Prostate gland (tissue), 2 donors: ENCODE results near the gene RTKN. TPM values are rescaled to one million over a fixed set of nuclear protein-coding genes. Genes with fewer than 3 reads are reported as not detected.

Experiments
- DNase-seq: peaks from one replicate; pipeline ENCODE4 v3.0.0-alpha.2; 2019; ENCODE audit warnings: low spot score
- H3K27ac ChIP-seq, 2 donors: fragments of 200-600 bp; sonication (generic); 2 replicates each; pipeline ENCODE4 v1.5.1; 2017 to 2019
- H3K27me3 ChIP-seq: fragments of 200-600 bp; sonication (generic); replicated peaks from 2 replicates; pipeline ENCODE4 v1.5.1; 2019; ENCODE audit not compliant: insufficient read depth
- H3K36me3 ChIP-seq, 2 donors: fragments of 200-600 bp; sonication (generic); 1 replicate in 1 of 2; 2 replicates in 1 of 2; pipeline versions ENCODE4 v1.5.1 to v1.8.1; 2017 to 2019
- H3K4me1 ChIP-seq: fragments of 200-600 bp; sonication (generic); replicated peaks from 2 replicates; pipeline ENCODE4 v1.5.1; 2019
- H3K4me3 ChIP-seq, 2 donors: fragments of 200-600 bp; sonication (generic); 2 replicates each; pipeline ENCODE4 v1.5.1; 2017 to 2019
- H3K9me3 ChIP-seq: fragments of 200-600 bp; sonication (generic); 2 replicates; pipeline ENCODE4 v1.5.1; 2017
- CTCF ChIP-seq, 4 experiments: fragments of 200-600 bp in 2 of 4; fragments of 450-650 bp in 2 of 4; sonication (generic) in 2 of 4; IDR thresholded peaks; 1 replicate in 3 of 4; 2 replicates in 1 of 4; pipeline ENCODE4 v1.5.1; 2016 to 2019; ENCODE audit warnings: antibody characterized with exemption in 4 of 4, mild to moderate bottlenecking in 2 of 4, moderate library complexity in 2 of 4
- POLR2A ChIP-seq: fragments of 450-650 bp; IDR thresholded peaks from one replicate; pipeline ENCODE4 v1.6.1; 2016; ENCODE audit warnings: antibody characterized with exemption, mild to moderate bottlenecking
- POLR2AphosphoS5 ChIP-seq: sonication (generic); formaldehyde crosslinking; IDR thresholded peaks from one replicate; pipeline ENCODE4 v1.6.1; 2017; ENCODE audit warnings: antibody characterized with exemption
- WGBS: methylation state at CpG from one replicate; pipeline ENCODE4 v1.1.5; 2018; 5-methylcytosine and 5-hydroxymethylcytosine counted together
- intact Hi-C: fragments of 100-400 bp; cut with DNase I; formaldehyde crosslinking; loops from one replicate; pipeline ENCODE4 v1.14.2; 2022
- total RNA-seq, 2 donors: library from RNA; depleted of rRNA; stranded (reverse); fragments of >200 nt; gene quantifications; one replicate each; pipeline ENCODE4 v1.1.0, GENCODE V29; 2016

Gene RTKN
- total RNA-seq, 2 donors from 2014 or later = 24.5 to 26.0 TPM

- intact Hi-C loops = loop anchor here (1.0 to 2.0 kb wide), 2 partner anchors 46 to 104 kb away; partner anchors contain the start of genes AUP1 and HTRA2
Measured at GRCh38 chr2:74482801-74483674, 41.3 kb upstream of the RTKN start, which contains the start of the genes CCDC142 and TTC31. TSS of gene CCDC142 (minus strand) at chr2:74482998. CDS start at chr2:74482837, 161 bp downstream. TSS of gene TTC31 (plus strand) at chr2:74483081. CDS start at chr2:74483096, 15 bp downstream.

DNA sequence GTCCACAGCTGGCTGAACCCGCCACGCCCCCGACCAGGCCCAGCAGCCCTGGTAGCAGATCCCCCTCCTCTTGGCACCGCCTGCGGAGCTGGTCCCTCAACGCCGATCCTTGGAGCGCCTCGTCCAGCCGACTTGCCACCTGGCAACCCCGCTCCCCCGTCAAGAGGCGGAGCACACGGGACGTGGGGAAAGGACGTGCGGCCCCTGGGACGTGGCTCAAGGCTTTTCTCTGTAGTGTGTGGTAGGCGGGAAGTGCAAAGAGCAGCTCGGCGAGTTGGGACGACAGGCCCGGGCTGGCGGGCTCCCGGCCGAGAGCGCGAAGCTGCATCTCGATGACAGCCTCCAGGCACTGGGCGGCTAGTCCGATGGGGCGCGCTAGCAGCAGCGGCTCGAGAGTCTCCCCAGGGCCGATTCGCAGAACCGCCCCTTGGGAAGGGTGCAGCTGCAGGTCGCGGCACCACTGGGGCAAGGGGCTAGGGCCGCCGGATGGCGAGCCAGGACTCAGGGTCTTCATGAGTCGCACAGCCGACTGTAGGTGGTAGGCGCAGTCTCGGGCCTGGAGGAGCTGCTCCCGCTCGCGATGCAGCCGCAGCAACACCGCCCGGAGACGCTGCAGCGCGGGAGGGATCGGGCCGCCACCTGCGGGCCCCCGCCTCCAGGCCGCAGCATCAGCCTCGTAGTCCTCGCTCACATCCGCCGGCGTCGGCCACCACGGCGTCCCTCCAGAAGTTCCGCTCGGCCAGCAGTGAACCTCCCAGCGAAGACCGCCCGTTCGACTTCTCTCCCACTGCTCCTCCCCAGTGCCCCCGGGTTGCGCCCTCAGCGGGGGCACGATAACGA is 40.4 kb upstream of the RTKN start:
- peak overlapping the region; percentile 74 to 84 for H3K4me3 ChIP-seq
- H3K27ac ChIP-seq = peak overlapping the region; percentile 83 to 90
- H3K9me3 ChIP-seq = no peaks in the 10 kb centered on the region
- H3K36me3 ChIP-seq = no peaks in the 10 kb centered on the region
- intact Hi-C loops = loop anchor here (2.0 kb wide), 1 partner anchor 105 kb away; no protein-coding TSS in a partner anchor
- no peak for DNase-seq
- 2% methylated on average over 40 of the region's 80 CpGs for WGBS
- TF ChIP-seq CTCF (IDR thresholded peaks at IDR 0.05) (no peak), POLR2AphosphoS5 (no peak), POLR2A (no peak)
- no peaks in the 10 kb centered on the region for H3K27me3 ChIP-seq
- peaks cover 13% of the 10 kb centered on the region for H3K4me1 ChIP-seq

More at GRCh38 chr2:74482801-74483674, 41.3 kb upstream of the RTKN start, which contains the start of the genes CCDC142 and TTC31:
- Histone ChIP-seq H3K4me1 (peaks cover 13% of the 10 kb centered on the region), H3K36me3 (no peaks in the 10 kb centered on the region), H3K9me3 (no peaks in the 10 kb centered on the region), H3K4me3 (peak within 1 kb of the TSS; percentile 74 to 84), H3K27me3 (no peaks in the 10 kb centered on the region), H3K27ac (peak within 1 kb of the TSS; percentile 83 to 90)
- TF ChIP-seq CTCF (IDR thresholded peaks at IDR 0.05) (peak; percentile 61 to 94 (median 90)), POLR2A (peak; percentile 26), POLR2AphosphoS5 (peak; percentile 98)
- under 1% methylated on average over 44 of the region's 50 CpGs for WGBS
- peak; percentile 96 for DNase-seq

DNA sequence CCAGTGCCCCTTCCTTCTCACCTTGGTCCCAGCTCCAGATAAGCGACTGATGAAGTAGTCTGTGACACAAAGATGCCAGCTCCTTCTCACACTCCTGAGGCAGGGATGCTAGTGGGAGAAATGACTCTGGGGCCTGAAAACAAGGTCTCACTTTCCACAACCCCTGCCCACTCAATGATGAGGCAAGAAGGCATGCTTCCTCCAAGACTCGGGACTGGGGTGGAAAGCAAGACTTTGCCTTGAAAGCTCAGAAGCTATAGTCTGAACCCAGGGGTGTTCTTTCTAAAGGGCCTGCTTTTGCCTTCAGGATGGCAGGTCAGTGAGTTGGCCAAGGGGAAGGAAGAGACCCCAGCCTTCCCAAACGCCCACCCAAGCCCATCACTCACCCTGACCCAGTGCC is 39.7 kb upstream of the RTKN start:
- Histone ChIP-seq H3K36me3 (no peaks in the 10 kb centered on the region), H3K9me3 (no peaks in the 10 kb centered on the region), H3K27me3 (no peaks in the 10 kb centered on the region), H3K27ac (peak overlapping the region in 1 of 2 donors; percentile 90), H3K4me1 (peaks cover 13% of the 10 kb centered on the region), H3K4me3 (peak overlapping the region; percentile 74 to 84)
- DNase-seq = no peak
- intact Hi-C loops = no loop called here
- TF ChIP-seq CTCF (IDR thresholded peaks at IDR 0.05) = no peak
- TF ChIP-seq POLR2A = no peak
- TF ChIP-seq POLR2AphosphoS5 = no peak
- 36% methylated on average over 3 of the region's 3 CpGs for WGBS

- H3K27me3 ChIP-seq = no peaks in the 10 kb centered on the region
- H3K4me1 ChIP-seq = no peaks in the 10 kb centered on the region
- TF ChIP-seq POLR2AphosphoS5 (no peak), POLR2A (no peak), CTCF (IDR thresholded peaks at IDR 0.05) (no peak)
- no peak overlapping the region for H3K4me3 ChIP-seq
- no peak for DNase-seq
- H3K27ac ChIP-seq = no peak overlapping the region
- intact Hi-C loops = no loop called here
- peaks cover 0 to 3% of the 10 kb centered on the region in 2 donors for H3K36me3 ChIP-seq
- no peaks in the 10 kb centered on the region for H3K9me3 ChIP-seq
- WGBS = 90% methylated on average over 5 of the region's 5 CpGs
Measured at GRCh38 chr2:74474899-74475298, 33.2 kb upstream of the RTKN start.
